H1 (cell line): Measurements from ENCODE around the gene KCNK4.

Source experiments
- EZH2 ChIP-seq: fragments of 200-600 bp; sonication (generic); IDR thresholded peaks from 2 replicates; pipeline ENCODE4 v1.7.1; 2012; ENCODE audit warnings: low read depth, mild to moderate bottlenecking, moderate library complexity, low read length, inconsistent platforms; ENCODE audit not compliant: severe bottlenecking
- POLR2AphosphoS5 ChIP-seq: IDR thresholded peaks from 2 replicates; pipeline ENCODE4 v1.6.1; 2011; ENCODE audit warnings: low read depth, low read length
- TF ChIP-seq, protein P1 (sequence below), 3 experiments: IDR thresholded peaks; 1 replicate in 2 of 3; 2 replicates in 1 of 3; pipeline versions ENCODE4 v1.5.1 to v1.6.1; 2011; ENCODE audit warnings: low read length in 3 of 3, mild to moderate bottlenecking in 3 of 3, inconsistent platforms in 2 of 3, low read depth in 1 of 3, moderate library complexity in 1 of 3; ENCODE audit not compliant: insufficient read depth in 1 of 3; ENCODE audit errors: control extremely low read depth in 1 of 3

DNA sequence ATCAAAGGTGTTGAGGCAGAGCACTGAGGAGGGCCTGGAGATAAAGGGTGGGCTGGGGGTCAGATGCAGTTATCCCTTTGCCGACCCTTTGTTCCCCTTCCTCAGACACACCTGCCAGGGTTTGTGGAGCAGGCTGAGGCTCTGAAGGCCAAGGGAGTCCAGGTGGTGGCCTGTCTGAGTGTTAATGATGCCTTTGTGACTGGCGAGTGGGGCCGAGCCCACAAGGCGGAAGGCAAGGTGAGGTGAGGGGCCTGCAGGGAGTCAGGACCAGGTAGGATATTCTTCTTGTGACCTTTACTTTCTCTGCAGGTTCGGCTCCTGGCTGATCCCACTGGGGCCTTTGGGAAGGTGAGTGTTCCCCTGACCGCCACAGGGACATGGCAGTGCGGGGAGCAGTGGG is 29.5 kb downstream of the KCNK4 start:
- TF ChIP-seq POLR2AphosphoS5, result no peak
- no peak for TF ChIP-seq EZH2
- TF ChIP-seq, protein P1, sequence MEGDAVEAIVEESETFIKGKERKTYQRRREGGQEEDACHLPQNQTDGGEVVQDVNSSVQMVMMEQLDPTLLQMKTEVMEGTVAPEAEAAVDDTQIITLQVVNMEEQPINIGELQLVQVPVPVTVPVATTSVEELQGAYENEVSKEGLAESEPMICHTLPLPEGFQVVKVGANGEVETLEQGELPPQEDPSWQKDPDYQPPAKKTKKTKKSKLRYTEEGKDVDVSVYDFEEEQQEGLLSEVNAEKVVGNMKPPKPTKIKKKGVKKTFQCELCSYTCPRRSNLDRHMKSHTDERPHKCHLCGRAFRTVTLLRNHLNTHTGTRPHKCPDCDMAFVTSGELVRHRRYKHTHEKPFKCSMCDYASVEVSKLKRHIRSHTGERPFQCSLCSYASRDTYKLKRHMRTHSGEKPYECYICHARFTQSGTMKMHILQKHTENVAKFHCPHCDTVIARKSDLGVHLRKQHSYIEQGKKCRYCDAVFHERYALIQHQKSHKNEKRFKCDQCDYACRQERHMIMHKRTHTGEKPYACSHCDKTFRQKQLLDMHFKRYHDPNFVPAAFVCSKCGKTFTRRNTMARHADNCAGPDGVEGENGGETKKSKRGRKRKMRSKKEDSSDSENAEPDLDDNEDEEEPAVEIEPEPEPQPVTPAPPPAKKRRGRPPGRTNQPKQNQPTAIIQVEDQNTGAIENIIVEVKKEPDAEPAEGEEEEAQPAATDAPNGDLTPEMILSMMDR (IDR thresholded peaks at IDR 0.05; ENCODE audit: control extremely low read depth in 1 of 3, insufficient read depth in 1 of 3, low read depth in 1 of 3, low read length in 3 of 3), result no peak
